Liver (tissue), 3 donors: ENCODE measurements around the gene DCX.

Experiments
- GABPA ChIP-seq, 2 donors: IDR thresholded peaks in 1 of 2; conservative IDR thresholded peaks in 1 of 2; 2 replicates each; pipeline ENCODE4 v1.6.1; 2016; ENCODE audit warnings: antibody characterized with exemption in 2 of 2, mild to moderate bottlenecking in 1 of 2, moderate library complexity in 1 of 2
- HNF4A ChIP-seq, 2 donors: conservative IDR thresholded peaks; 2 replicates each; pipeline ENCODE4 v1.6.1; 2016; ENCODE audit warnings: antibody characterized with exemption in 2 of 2, mild to moderate bottlenecking in 2 of 2
- RAD21 ChIP-seq, 2 donors: IDR thresholded peaks; 2 replicates each; pipeline ENCODE4 v1.6.1; 2016; ENCODE audit warnings: antibody characterized with exemption in 2 of 2, mild to moderate bottlenecking in 2 of 2
- RXRA ChIP-seq, 2 donors: IDR thresholded peaks; 2 replicates each; pipeline ENCODE4 v1.6.1; 2017 to 2018; ENCODE audit warnings: antibody characterized with exemption in 2 of 2, mild to moderate bottlenecking in 1 of 2
- SP1 ChIP-seq: IDR thresholded peaks from 2 replicates; pipeline ENCODE4 v1.6.1; 2018; ENCODE audit warnings: antibody characterized with exemption, mild to moderate bottlenecking
- YY1 ChIP-seq: IDR thresholded peaks from 2 replicates; pipeline ENCODE4 v1.6.1; 2016; ENCODE audit warnings: antibody characterized with exemption, mild to moderate bottlenecking
- TF ChIP-seq, protein P1 (sequence below): fragments of 150-350 bp; IDR thresholded peaks from 2 replicates; pipeline ENCODE4 v1.5.1; 2017; ENCODE audit warnings: improper control_type of control experiment, low read depth, low read length; ENCODE audit not compliant: missing input control
- TF ChIP-seq, protein P2 (sequence below): IDR thresholded peaks from 2 replicates; pipeline ENCODE4 v1.6.1; 2016; ENCODE audit warnings: antibody characterized with exemption
- donor health status: healthy.
- donor health status: healthy.

DNA sequence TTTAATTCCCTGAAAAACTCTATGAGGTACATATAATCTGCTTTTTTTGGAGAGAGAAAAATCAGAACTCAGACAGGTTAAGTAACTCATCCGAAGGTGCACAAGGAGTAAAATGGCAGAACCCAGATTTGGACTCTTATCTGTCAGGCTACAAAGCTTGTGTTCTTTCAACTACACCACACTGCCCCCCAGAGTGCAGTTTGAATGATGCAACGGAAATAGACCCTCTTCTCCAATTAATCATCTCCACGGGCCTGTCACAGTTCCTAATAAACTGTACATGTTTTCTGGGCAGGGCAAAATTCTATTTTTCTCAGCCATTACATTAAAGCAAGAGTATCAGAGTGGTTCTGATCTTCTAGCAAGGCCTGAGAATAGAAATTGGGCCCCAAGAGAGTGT, 35.3 kb upstream of the DCX start:
- TF ChIP-seq, protein P1, sequence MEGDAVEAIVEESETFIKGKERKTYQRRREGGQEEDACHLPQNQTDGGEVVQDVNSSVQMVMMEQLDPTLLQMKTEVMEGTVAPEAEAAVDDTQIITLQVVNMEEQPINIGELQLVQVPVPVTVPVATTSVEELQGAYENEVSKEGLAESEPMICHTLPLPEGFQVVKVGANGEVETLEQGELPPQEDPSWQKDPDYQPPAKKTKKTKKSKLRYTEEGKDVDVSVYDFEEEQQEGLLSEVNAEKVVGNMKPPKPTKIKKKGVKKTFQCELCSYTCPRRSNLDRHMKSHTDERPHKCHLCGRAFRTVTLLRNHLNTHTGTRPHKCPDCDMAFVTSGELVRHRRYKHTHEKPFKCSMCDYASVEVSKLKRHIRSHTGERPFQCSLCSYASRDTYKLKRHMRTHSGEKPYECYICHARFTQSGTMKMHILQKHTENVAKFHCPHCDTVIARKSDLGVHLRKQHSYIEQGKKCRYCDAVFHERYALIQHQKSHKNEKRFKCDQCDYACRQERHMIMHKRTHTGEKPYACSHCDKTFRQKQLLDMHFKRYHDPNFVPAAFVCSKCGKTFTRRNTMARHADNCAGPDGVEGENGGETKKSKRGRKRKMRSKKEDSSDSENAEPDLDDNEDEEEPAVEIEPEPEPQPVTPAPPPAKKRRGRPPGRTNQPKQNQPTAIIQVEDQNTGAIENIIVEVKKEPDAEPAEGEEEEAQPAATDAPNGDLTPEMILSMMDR = peak; percentile 21
- TF ChIP-seq YY1 (no peak), GABPA (IDR thresholded peaks at IDR 0.05 in 1 of 2, conservative IDR thresholded peaks at IDR 0.05 in 1 of 2) (no peak), SP1 (no peak), RXRA (IDR thresholded peaks at IDR 0.05) (no peak), HNF4A (conservative IDR thresholded peaks at IDR 0.05) (no peak), RAD21 (IDR thresholded peaks at IDR 0.05) (peak; percentile 19 to 49)
- TF ChIP-seq, protein P2, sequence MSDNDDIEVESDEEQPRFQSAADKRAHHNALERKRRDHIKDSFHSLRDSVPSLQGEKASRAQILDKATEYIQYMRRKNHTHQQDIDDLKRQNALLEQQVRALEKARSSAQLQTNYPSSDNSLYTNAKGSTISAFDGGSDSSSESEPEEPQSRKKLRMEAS = no peak
